Measurements from ENCODE around the gene LDLRAD4. TPM values are rescaled to one million over a fixed set of nuclear protein-coding genes. Genes with fewer than 3 reads are reported as not detected.

Gene LDLRAD4
- total RNA-seq, 4 donors from 2014 or later = 23.9 to 38.3 (median 27.0) TPM

DNA sequence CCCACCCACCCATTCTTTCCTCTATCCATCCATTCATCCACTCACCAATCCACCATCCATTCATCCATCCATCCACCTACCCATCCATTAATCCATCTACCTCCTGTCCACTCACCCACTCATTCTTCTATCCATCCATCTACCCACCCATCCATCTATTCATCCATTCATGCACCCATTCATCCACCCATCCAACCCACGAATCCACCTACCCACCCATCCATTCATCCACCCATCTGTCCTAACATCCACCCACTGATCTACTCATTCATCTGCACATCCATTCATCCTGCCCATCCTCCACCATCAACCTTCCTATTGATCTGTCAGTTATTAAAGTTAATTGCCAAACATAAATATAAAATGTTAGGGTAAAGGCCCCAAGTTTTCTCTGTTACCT, 25.6 kb downstream of the LDLRAD4 start:
- no peak for ATAC-seq (ENCODE audit: low FRiP score)
- TF ChIP-seq, protein P1, sequence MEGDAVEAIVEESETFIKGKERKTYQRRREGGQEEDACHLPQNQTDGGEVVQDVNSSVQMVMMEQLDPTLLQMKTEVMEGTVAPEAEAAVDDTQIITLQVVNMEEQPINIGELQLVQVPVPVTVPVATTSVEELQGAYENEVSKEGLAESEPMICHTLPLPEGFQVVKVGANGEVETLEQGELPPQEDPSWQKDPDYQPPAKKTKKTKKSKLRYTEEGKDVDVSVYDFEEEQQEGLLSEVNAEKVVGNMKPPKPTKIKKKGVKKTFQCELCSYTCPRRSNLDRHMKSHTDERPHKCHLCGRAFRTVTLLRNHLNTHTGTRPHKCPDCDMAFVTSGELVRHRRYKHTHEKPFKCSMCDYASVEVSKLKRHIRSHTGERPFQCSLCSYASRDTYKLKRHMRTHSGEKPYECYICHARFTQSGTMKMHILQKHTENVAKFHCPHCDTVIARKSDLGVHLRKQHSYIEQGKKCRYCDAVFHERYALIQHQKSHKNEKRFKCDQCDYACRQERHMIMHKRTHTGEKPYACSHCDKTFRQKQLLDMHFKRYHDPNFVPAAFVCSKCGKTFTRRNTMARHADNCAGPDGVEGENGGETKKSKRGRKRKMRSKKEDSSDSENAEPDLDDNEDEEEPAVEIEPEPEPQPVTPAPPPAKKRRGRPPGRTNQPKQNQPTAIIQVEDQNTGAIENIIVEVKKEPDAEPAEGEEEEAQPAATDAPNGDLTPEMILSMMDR (IDR thresholded peaks at IDR 0.05) = no peak
- DNase-seq (ENCODE audit: low spot score) = no peak

DNA sequence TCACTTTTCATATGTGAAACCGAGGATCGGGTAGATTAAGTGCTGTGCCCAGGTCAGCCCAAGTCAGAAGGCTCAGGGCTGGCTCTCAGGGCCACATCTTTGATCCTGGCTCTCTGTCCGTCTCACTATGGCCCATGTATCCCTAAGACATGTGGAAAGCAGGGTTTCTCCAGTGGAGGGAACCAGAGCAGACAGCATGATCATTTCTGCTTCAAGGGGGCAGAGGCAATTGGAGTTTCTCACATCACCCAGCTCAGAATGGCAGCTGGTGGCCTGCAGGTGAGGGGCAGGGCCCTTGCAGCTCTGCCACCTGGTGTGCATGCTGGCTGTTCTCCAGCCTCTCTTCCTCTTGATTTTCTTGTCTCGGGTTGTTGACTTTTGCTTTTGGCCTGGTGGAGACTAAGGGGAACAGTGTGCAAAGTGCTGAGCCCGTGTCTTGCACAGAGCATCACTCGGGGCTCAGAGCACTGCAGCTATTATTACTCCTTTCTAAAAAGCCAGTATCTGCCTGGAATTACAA, 27.0 kb downstream of the LDLRAD4 start:
- ATAC-seq (ENCODE audit: low FRiP score) (no peak), DNase-seq (ENCODE audit: low spot score) (no peak)
- TF ChIP-seq, protein P1 (IDR thresholded peaks at IDR 0.05) = no peak

DNA sequence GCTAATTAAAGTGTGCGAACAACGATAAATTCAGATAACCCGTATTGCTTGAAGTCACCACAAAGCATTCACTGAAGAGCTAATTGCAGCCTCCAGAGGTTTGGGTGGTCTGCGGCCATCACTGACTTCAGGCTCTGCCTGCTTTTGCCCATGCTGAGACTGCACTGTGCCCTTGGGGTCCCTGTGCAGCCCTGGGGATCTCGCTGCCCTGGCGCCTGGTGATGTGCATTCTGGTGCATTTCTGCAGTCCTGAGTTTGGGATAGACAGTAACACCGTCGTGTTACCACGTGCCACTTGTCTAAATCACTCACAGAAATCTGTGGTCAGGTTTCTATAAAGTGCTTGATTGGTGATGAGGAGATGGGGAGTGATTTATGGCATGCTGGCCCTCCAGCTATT, 27.6 kb downstream of the LDLRAD4 start:
- no peak for DNase-seq (ENCODE audit: low spot score)
- TF ChIP-seq, protein P1 (IDR thresholded peaks at IDR 0.05) = no peak
- ATAC-seq (ENCODE audit: low FRiP score) = no peak

DNA sequence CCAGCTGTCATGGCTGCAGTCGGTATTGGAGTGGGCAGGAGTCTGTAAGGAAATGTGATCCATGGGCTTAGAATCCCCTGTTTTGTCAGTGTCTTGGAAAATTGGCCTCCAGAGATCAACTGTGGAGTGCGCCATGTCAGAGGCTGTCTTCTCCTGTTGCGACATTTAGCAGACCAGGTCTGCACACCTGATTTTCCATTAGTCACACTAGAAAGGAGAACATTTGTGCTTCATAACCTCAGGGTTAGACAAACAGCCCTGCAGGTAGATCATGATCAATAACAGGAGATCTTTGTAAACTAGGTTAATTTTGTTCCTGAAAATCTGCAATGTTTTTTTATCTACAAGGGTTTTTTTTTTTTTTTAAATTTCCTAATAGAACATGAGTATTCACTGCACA, 28.0 kb downstream of the LDLRAD4 start:
- DNase-seq (ENCODE audit: low spot score) (no peak), ATAC-seq (ENCODE audit: low FRiP score) (no peak)
- TF ChIP-seq, protein P1 (IDR thresholded peaks at IDR 0.05) = no peak

DNA sequence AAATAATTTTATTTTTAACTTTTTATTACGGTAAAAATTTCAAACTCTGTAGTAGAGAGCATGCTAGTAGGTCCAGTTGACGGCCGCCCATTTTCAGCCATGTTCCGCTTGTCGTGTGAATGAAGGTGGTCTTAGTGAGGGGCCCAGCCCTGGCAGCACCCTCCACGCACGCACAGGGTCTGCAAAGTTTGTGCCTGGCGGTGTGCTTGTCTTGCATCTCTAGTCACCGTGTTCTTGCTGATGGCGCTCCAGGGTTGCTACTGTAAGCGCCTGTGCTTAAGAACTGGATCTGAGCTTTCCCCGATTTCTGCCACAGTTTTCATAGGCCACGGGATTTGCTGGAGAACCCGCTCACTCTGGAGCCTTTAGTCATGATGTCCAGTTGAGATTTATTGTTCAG, 28.9 kb downstream of the LDLRAD4 start:
- no peak for ATAC-seq (ENCODE audit: low FRiP score)

DNA sequence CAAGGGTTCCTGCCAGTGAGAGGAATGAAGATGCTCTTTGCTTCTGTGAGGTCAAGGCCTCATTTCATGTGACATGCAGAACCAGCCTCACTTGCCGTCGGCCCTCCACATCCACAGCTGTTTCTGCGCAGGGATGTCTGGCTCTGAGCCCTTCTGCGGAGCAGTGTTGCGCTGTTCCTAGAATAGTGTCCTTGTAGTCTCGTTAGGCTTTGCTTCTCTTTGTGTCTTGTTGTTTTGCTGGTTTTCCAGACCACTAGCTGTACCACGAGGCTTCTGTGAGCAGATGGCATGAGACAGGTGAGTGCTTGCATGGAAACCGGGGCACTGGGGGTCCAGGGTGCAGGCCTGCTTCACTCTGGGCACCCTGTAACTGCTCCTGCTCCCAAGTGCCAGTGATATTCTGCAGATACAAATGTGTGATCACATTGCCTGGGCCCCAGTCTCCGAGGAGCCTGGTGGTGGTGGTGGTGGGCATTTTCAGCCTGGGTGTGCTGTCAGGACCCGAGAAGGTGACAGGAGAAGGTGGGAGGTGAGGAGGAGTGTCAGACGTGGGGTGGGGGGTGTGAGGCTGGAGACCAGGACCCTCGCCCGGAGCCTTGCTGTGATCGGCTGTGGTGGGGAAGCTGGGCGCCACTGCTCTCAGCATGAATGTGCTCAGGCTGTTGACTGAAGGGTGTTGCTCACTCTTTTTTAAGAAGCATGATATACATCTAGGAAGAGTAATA, 34.3 kb downstream of the LDLRAD4 start:
- ATAC-seq (ENCODE audit: low FRiP score) (no peak), DNase-seq (ENCODE audit: low spot score) (no peak)
- TF ChIP-seq, protein P1 (IDR thresholded peaks at IDR 0.05) = no peak

More for the DNA sequence above, 28.9 kb downstream of the LDLRAD4 start:
- DNase-seq (ENCODE audit: low spot score) = no peak
- TF ChIP-seq, protein P1 (IDR thresholded peaks at IDR 0.05) = no peak
